ENCODE results near the gene NSMCE1.

DNA sequence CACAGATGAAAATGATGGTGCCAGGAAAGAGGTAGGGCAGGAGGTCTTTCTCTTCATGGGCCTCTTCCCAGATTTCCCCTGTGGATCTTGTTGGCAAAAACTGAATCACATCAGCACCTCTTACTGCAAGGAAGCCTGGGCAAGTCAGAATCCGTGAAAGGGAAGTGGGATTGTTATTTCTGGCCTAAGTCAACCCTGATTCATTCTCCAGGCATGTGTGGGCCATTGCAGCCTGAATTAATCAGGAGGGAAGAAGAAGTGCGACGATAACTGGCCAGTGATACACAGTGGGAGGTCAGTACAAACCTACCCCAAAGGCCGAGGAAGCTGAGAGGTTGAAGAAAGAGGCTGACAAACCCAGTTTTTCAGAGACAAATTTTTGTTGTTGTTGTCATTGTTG, 17.9 kb upstream of the NSMCE1 start:
- TF ChIP-seq, protein P1, sequence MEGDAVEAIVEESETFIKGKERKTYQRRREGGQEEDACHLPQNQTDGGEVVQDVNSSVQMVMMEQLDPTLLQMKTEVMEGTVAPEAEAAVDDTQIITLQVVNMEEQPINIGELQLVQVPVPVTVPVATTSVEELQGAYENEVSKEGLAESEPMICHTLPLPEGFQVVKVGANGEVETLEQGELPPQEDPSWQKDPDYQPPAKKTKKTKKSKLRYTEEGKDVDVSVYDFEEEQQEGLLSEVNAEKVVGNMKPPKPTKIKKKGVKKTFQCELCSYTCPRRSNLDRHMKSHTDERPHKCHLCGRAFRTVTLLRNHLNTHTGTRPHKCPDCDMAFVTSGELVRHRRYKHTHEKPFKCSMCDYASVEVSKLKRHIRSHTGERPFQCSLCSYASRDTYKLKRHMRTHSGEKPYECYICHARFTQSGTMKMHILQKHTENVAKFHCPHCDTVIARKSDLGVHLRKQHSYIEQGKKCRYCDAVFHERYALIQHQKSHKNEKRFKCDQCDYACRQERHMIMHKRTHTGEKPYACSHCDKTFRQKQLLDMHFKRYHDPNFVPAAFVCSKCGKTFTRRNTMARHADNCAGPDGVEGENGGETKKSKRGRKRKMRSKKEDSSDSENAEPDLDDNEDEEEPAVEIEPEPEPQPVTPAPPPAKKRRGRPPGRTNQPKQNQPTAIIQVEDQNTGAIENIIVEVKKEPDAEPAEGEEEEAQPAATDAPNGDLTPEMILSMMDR (IDR thresholded peaks at IDR 0.05) = no peak
- TF ChIP-seq EZH2 (IDR thresholded peaks at IDR 0.05; ENCODE audit: borderline replicate concordance, insufficient read depth, low read depth, low read length, poor library complexity, severe bottlenecking) = no peak

Measured in B cell (primary cell).